B cell (primary cell): ENCODE data around the gene ADAM12. TPM values are rescaled to one million over a fixed set of nuclear protein-coding genes. Genes with fewer than 3 reads are reported as not detected.

ENCODE experiments used
- ATAC-seq: fragments of 200-7000 bp; cut with Tn5 transposase; one replicate; pipeline ENCODE4 v1.10.0; 2021; ENCODE audit warnings: low read depth, mild to moderate bottlenecking, moderate number of reproducible peaks, moderate library complexity
- CTCF ChIA-PET: fragments of 350-600 bp; sonication (Branson Sonifier 250); formaldehyde crosslinking; loops from one replicate; lab custom pipeline; 2021; ENCODE audit warnings: antibody characterized with exemption, inconsistent platforms; lab: Charles Lee
- POLR2A ChIA-PET: fragments of 350-600 bp; sonication (Branson Sonifier 250); formaldehyde crosslinking; loops from one replicate; lab custom pipeline; 2021; ENCODE audit warnings: antibody characterized with exemption; lab: Charles Lee
- DNase-seq: peaks from one replicate; pipeline ENCODE4 v3.0.0; 2013
- H2AFZ ChIP-seq: 2 replicates; pipeline ENCODE4 v1.6.1; 2012; ENCODE audit warnings: mild to moderate bottlenecking, low read depth, low read length; ENCODE audit not compliant: insufficient read depth, poor library complexity, severe bottlenecking
- H3K27ac ChIP-seq, 2 donors: 1 replicate in 1 of 2; 2 replicates in 1 of 2; pipeline ENCODE4 v1.5.1; 2012 to 2013; ENCODE audit warnings: low read length in 2 of 2, mild to moderate bottlenecking in 2 of 2, moderate library complexity in 1 of 2
- H3K27me3 ChIP-seq, 4 experiments: fragments of 200-600 bp in 1 of 4; sonication (generic) in 1 of 4; replicated peaks in 1 of 4; 1 replicate in 2 of 4; 2 replicates in 2 of 4; pipeline versions ENCODE4 v1.6.1 to v1.7.0; 2013 to 2016; ENCODE audit warnings: low read length in 3 of 4, mild to moderate bottlenecking in 2 of 4, mixed read lengths in 1 of 4, moderate library complexity in 1 of 4; ENCODE audit not compliant: insufficient read depth in 4 of 4, control insufficient read depth in 3 of 4; ENCODE audit errors: control extremely low read depth in 1 of 4
- H3K36me3 ChIP-seq, 2 experiments: replicated peaks in 1 of 2; 1 replicate in 1 of 2; 2 replicates in 1 of 2; pipeline versions ENCODE4 v1.6.1 to v1.7.1; 2013; ENCODE audit warnings: low read length in 1 of 2; ENCODE audit not compliant: insufficient read depth in 2 of 2, control insufficient read depth in 1 of 2; ENCODE audit errors: control extremely low read depth in 1 of 2, extremely low read depth in 1 of 2
- H3K4me1 ChIP-seq, 2 donors: fragments of 200-600 bp in 1 of 2; sonication (generic) in 1 of 2; 1 replicate in 1 of 2; 2 replicates in 1 of 2; pipeline versions ENCODE4 v1.5.1 to v1.6.1; 2013 to 2017; ENCODE audit warnings: low read length in 2 of 2; ENCODE audit not compliant: control insufficient read depth in 2 of 2, insufficient read depth in 2 of 2
- H3K4me2 ChIP-seq: replicated peaks from 2 replicates; pipeline ENCODE3; 2012; ENCODE audit warnings: mild to moderate bottlenecking, low read depth, low read length; ENCODE audit not compliant: poor library complexity, severe bottlenecking
- H3K4me3 ChIP-seq, 5 experiments: fragments of 200-600 bp in 1 of 5; sonication (generic) in 1 of 5; 1 replicate in 3 of 5; 2 replicates in 2 of 5; pipeline versions ENCODE4 v1.5.1 to v1.7.0; 2011 to 2016; ENCODE audit warnings: low read length in 4 of 5, mild to moderate bottlenecking in 4 of 5, low read depth in 2 of 5, control low read depth in 1 of 5, moderate library complexity in 1 of 5; ENCODE audit not compliant: insufficient read depth in 1 of 5; ENCODE audit errors: control extremely low read depth in 1 of 5, extremely low read depth in 1 of 5
- H3K79me2 ChIP-seq: fragments of 200-600 bp; sonication (generic); one replicate; pipeline ENCODE4 v1.6.0; 2016; ENCODE audit warnings: low read length; ENCODE audit not compliant: control insufficient read depth, insufficient read depth
- H3K9ac ChIP-seq: fragments of 200-600 bp; sonication (generic); 2 replicates; pipeline ENCODE4 v1.6.1; 2017; ENCODE audit warnings: mild to moderate bottlenecking, low read length, moderate library complexity
- H3K9me3 ChIP-seq, 3 donors: one replicate each; pipeline versions ENCODE4 v1.6.1 to v1.7.1; 2013; ENCODE audit warnings: low read length in 2 of 3; ENCODE audit not compliant: control insufficient read depth in 2 of 3, insufficient read depth in 1 of 3; ENCODE audit errors: control extremely low read depth in 1 of 3
- H4K20me1 ChIP-seq: 2 replicates; pipeline ENCODE4 v1.6.0; 2012; ENCODE audit warnings: mild to moderate bottlenecking, low read length; ENCODE audit not compliant: insufficient read depth, control insufficient read depth, poor library complexity, severe bottlenecking
- H3K27ac Mint-ChIP-seq: one replicate; pipeline ENCODE4 v1.8.0; 2021; ENCODE audit warnings: mixed read lengths
- H3K27me3 Mint-ChIP-seq: one replicate; pipeline ENCODE4 v1.8.0; 2021; ENCODE audit warnings: mixed read lengths
- H3K4me1 Mint-ChIP-seq: one replicate; pipeline ENCODE4 v1.8.0; 2021; ENCODE audit warnings: mixed read lengths
- H3K4me3 Mint-ChIP-seq: one replicate; pipeline ENCODE4 v1.8.0; 2021; ENCODE audit warnings: mixed read lengths
- H3K9me3 Mint-ChIP-seq: one replicate; pipeline ENCODE4 v1.8.0; 2022; ENCODE audit warnings: mixed read lengths; ENCODE audit not compliant: insufficient read depth
- EZH2 ChIP-seq: IDR thresholded peaks from 2 replicates; pipeline ENCODE4 v1.6.1; 2012; ENCODE audit warnings: borderline replicate concordance, low read depth, mild to moderate bottlenecking, moderate library complexity, low read length; ENCODE audit not compliant: insufficient read depth, poor library complexity, severe bottlenecking
- WGBS: methylation state at CpG from one replicate; pipeline ENCODE4 v1.1.5; 2013; ENCODE audit warnings: missing lambda C conversion rate; ENCODE audit not compliant: insufficient coverage; 5-methylcytosine and 5-hydroxymethylcytosine counted together
- intact Hi-C: fragments of 100-400 bp; cut with micrococcal nuclease; formaldehyde crosslinking; loops from one replicate; pipeline ENCODE4 v1.10.0; 2022
- polyA plus RNA-seq: library from polyadenylated mRNA; depleted of rRNA; stranded (reverse); fragments of >200 nt; gene quantifications from 2 replicates; pipeline ENCODE4 v1.2.3, GENCODE V29; 2012
- total RNA-seq, 2 donors: library from RNA; stranded (reverse); fragments of 120-200 nt in 1 of 2; gene quantifications; 1 replicate in 1 of 2; 2 replicates in 1 of 2; pipeline versions ENCODE4 v1.2.3 to v1.2.4, GENCODE V29; 2013 to 2022
- TF ChIP-seq, protein P1 (sequence below): fragments of 200-600 bp; IDR thresholded peaks from one replicate; pipeline ENCODE4 v1.8.0; 2022; ENCODE audit warnings: antibody characterized with exemption, mild to moderate bottlenecking

The ADAM12 gene
- total and polyA plus RNA-seq, 2 donors (not counting 1 experiment from before 2014, with no cell fraction given) = 0.01 to 0.22 TPM

DNA sequence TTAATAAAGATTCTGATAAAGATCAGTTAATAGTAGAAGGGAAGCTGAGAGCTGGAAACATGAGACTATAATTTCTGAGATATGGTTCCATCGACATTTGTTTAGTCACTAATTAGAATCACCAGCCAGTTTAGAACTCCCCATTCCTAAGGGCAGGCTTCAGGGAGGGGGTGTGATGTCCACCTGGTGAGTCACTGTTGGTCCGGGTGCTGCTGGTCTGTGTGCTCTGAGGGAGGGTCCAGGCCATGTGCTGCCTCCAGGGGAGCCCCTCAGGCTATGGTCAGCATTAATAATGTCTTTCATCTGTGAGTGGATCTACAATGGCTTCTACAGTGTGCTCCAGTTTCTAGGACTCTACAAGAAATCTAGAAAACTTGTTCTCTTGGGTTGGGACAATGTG is 115.8 kb downstream of the ADAM12 start:
- H3K27me3 ChIP-seq = no peaks in the 10 kb centered on the region
- ChIA-PET CTCF (no interaction called here), POLR2A (no interaction called here)
- no peaks in the 10 kb centered on the region for H3K4me1 ChIP-seq
- Mint-ChIP-seq H3K27ac (no peak overlapping the region), H3K9me3 (no peaks in the 10 kb centered on the region), H3K4me3 (no peak overlapping the region), H3K4me1 (no peaks in the 10 kb centered on the region), H3K27me3 (no peaks in the 10 kb centered on the region)
- no peaks in the 10 kb centered on the region for H4K20me1 ChIP-seq
- H3K79me2 ChIP-seq = no peaks in the 10 kb centered on the region
- no peak overlapping the region for H2AFZ ChIP-seq
- H3K9me3 ChIP-seq = peaks cover 0 to 4% (median 0%) of the 10 kb centered on the region in 3 donors
- H3K36me3 ChIP-seq = no peaks in the 10 kb centered on the region
- H3K4me3 ChIP-seq = no peak overlapping the region
- DNase-seq (no peak), ATAC-seq (no peak)
- no peak overlapping the region for H3K9ac ChIP-seq
- WGBS = 86% methylated on average over 1 of the region's 2 CpGs
- intact Hi-C loops = no loop called here
- no peak overlapping the region for H3K27ac ChIP-seq
- no peak overlapping the region for H3K4me2 ChIP-seq
- TF ChIP-seq, protein P1, sequence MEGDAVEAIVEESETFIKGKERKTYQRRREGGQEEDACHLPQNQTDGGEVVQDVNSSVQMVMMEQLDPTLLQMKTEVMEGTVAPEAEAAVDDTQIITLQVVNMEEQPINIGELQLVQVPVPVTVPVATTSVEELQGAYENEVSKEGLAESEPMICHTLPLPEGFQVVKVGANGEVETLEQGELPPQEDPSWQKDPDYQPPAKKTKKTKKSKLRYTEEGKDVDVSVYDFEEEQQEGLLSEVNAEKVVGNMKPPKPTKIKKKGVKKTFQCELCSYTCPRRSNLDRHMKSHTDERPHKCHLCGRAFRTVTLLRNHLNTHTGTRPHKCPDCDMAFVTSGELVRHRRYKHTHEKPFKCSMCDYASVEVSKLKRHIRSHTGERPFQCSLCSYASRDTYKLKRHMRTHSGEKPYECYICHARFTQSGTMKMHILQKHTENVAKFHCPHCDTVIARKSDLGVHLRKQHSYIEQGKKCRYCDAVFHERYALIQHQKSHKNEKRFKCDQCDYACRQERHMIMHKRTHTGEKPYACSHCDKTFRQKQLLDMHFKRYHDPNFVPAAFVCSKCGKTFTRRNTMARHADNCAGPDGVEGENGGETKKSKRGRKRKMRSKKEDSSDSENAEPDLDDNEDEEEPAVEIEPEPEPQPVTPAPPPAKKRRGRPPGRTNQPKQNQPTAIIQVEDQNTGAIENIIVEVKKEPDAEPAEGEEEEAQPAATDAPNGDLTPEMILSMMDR = no peak
- no peak for TF ChIP-seq EZH2

DNA sequence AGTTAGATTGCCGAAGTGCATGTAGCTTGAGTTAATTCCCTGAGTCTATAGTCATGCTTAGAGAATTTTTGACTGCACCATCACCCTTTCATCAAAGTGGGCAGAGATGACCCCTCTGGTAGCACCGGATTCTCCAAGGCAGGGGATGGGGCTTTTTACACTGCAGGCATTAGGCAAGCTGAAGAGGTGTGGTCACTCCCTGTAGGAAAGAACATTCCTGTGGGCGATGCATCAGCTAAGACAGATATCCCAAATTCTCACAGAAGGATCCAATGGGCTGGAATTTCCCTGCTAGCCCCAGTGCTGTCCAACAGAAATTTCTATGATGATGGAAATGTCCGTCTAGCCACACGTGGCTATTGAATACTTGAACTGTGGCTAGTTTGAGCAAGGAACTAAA is 118.2 kb downstream of the ADAM12 start:
- Mint-ChIP-seq H3K4me1 (no peaks in the 10 kb centered on the region), H3K27ac (no peak overlapping the region), H3K4me3 (no peak overlapping the region), H3K9me3 (peaks cover 6% of the 10 kb centered on the region), H3K27me3 (no peaks in the 10 kb centered on the region)
- no peak for TF ChIP-seq EZH2
- TF ChIP-seq, protein P1 = no peak
- DNase-seq (no peak), ATAC-seq (no peak)
- H3K9ac ChIP-seq = no peak overlapping the region
- no peaks in the 10 kb centered on the region for H3K79me2 ChIP-seq
- no peaks in the 10 kb centered on the region for H3K4me1 ChIP-seq
- CTCF ChIA-PET = no interaction called here
- H4K20me1 ChIP-seq = no peaks in the 10 kb centered on the region
- POLR2A ChIA-PET = no interaction called here
- H3K9me3 ChIP-seq = peaks cover 0 to 8% (median 0%) of the 10 kb centered on the region in 3 donors
- WGBS = no CpG with 5 or more reads among the region's 5 CpGs
- H2AFZ ChIP-seq = no peak overlapping the region
- H3K4me3 ChIP-seq = no peak overlapping the region
- no peaks in the 10 kb centered on the region for H3K36me3 ChIP-seq
- H3K27ac ChIP-seq = no peak overlapping the region
- H3K4me2 ChIP-seq = no peak overlapping the region
- H3K27me3 ChIP-seq = no peaks in the 10 kb centered on the region
- intact Hi-C loops = no loop called here
